ENCODE measurements around the gene AUTS2.

AUTS2 gene

DNA sequence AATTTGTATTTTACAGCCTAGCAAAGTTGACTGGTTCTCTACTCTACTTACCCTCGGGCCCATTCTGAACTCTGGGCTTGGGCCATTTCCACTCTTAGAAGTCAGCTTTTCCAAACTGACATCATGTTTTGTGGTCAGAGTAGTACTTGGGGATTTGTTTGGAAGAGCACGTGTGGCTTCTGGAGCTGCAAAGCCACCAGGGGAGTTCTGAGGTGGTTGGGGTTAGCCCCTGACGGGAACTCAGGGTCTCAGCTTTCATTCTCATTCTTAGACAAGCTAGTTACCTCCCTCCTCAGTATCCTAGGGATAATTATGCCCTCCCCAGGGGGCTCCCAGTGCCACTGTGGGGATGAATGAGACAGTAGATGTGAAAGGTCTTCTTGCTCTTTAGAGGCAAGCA, 886.0 kb downstream of the AUTS2 start:
- DNase-seq = no peak

DNA sequence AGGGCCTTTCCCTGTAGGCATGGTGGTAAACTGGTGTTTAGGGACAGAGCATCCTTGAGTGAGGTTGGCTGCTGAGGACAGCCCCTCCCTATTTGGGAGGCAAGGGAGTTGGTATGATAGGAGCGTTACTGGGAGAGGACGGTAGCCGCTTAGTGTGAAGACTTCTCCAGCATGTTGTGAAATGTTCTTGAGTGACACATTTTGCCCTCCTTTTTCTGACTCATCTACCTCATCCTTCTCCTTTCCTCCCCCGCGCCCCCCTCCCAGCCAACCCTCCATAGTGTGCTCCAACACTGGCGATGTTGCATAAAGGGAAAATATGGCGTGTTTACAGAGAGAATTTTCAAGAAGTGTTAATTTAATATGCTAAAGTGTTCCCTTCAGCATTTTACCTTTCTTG, 888.7 kb downstream of the AUTS2 start:
- DNase-seq = no peak

DNA sequence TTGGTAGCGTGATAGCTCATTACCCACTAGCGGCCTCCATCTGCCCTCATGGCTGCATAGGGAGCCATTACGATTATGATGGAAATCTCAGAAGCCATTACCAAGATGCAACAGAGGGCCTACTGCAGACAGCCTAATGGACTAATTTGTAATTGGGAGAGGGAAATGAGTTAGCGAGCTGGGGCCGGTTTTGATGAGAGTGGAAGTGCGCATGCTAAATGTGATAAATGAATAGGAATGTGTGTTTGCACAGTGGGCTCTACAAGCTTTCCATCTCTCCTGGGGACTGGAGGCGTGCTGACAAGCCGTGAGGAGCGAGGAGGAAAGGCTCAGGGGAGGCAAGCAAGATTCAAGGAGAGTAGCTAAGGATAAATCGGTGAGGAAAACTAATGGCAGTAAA, 889.2 kb downstream of the AUTS2 start:
- no peak for DNase-seq

DNA sequence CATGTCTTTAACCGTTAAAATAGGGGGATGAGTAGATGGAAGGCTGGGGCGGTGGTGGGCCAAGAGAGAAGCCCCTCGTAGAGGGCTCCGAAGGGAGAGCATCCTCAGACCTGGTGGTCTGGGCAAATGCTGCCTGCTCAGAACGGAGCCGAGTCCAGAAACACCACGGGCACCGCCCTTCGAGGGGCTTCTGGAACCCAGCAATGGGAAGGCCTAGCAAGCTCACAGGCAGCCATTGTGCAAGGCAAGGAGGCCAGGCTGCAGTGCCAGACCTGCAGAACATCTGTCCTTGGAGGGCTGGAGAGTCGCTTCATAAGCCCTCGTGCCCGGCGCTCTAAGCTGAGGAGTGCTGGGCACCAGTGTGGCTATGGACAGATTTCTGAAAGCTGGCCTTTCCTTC, 889.6 kb downstream of the AUTS2 start:
- DNase-seq = no peak

DNA sequence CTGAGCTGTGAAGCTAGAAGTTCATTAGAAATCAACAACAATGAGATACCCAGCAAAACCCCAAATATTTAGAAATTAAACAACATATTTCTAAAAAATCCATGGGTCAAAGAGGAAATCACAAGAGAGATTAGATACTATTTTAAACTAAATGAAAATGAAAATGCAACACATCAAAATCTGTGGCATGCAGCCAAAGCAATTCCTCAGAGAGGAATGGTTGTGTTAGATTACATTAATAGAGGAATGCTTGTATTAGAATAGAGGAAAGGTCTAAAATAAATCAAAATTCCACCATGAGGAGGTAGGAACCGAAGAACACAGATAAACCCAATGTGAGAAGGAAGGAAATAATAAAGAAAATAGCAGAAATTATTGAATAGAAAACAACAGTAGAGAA, 891.5 kb downstream of the AUTS2 start:
- DNase-seq = no peak

DNA sequence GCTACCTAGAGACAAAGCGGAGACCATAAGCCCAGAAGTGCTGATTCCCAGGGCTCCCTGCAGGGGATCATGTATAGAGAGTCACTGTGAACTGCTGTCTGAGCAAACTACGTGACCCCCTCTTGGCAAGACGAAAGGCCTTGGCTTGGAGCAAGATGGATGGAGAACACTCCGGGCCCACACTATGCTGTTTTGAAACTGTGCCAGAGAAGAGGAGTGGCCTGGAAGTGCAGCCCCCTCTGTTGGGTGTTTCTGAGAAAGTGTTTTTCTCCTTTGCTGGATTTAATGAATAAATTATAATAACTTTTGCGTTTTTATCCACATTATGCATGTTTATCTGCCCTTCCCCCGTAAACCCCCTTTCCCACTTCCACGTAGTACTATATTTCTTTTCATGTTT, 894.4 kb downstream of the AUTS2 start:
- DNase-seq = no peak

DNA sequence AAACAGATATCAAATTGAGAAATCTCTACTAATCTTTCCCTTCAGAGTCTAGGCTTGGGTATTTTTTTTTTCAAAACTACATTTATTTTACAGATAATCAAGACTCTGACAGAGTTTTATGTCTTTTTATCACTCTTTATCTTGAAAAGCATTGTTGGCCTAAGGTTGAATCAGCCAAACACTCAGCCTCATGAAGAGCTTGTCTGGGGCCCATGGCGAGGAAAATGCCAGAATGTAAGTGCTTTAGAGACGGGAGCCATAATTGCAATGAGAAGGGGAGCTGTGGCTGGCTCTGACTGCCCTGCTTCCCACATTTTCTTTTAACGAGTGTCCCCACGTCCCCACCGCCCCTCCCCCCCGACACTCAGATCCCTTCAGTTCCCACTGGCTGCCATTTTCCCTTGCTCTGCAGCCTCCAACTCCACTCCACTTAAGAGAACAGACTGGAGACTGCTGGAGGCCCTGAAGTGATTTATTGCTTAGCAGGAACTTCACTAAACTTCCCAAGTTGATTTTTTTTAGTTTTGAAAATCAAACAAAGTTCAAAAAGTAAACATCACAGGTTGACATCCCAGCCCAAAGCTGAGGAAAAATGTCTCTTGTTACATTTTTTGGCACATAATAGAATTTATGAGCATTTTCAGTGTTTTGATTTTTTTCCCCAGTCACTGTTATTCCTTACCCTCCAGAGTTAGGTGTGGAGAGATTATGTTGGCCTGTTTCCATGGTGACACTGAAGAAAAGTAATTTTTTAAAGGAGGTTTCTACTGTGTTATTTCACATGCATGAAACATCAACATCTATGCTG, 896.2 kb downstream of the AUTS2 start:
- no peak for DNase-seq

DNA sequence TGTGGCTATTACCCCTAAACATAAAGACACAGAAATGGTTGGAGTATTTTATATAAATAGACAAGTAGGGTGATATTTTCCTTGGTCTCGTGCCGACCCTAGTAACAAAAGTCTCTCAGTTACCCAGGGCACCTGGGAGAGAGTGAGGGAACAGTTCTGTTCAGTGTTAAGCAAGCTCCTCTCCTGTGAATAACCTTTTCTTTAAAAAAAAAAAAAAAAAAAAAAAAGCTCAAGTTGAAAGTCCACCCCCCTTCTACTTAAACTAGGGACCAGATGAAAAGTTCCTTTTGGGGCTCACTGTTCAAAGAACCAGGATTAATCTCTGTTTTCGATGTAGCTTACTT, 896.7 kb downstream of the AUTS2 start:
- DNase-seq = no peak

DNA sequence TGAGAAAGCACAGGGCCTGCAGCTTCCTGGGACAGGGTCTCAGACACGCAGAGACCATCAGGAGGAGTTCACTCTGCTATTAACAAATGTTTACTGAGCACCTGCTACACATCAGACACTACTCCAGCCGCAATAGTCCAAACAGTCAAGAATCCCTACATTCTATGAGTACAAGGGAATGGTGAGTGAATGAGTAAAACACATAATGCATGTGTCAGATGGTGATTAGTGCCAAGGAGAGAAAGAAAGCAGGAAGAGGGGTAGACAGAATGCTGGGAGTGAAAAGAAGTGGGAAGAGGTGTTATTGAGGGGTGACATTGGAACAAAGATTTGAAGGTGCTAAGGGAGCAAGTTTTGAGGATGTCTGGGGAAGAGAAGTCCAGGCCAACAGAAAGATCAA, 899.5 kb downstream of the AUTS2 start:
- no peak for DNase-seq

DNA sequence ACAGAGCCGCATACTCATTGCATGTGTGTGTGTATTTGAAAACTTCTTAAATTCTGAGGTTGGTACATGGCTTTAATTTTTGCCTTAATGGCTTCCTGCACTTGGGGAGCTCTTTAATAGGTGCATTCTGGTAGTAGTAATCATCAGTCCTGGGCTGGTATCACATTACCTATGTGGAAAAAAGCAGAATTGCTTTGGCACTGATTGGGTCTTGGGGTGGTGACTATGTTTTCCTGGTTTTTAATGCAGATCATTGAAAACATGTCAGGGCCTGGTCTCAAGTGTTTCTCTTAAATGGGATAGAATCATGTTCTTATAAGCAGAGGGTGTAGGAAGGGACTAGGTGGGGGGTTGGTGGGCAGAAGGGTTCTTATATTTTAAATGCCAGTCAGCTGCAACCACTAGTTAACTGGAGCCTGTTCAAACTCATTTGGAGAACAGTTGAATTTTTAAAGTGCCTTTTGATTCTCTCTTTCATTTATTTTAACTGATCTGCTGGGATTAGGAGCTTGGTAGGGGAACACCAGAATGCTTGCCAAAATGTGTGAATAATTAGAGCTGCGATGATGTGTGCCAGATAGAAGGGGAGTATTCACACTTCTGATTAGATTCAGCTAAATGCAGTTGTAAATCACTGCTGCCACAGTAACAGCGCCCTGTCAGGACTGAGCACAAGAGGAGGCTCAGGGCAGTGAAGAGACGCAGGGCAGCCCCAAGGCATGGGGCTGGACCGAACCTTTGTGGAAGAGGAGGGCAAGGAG, 900.1 kb downstream of the AUTS2 start:
- DNase-seq = peak; percentile 24

DNA sequence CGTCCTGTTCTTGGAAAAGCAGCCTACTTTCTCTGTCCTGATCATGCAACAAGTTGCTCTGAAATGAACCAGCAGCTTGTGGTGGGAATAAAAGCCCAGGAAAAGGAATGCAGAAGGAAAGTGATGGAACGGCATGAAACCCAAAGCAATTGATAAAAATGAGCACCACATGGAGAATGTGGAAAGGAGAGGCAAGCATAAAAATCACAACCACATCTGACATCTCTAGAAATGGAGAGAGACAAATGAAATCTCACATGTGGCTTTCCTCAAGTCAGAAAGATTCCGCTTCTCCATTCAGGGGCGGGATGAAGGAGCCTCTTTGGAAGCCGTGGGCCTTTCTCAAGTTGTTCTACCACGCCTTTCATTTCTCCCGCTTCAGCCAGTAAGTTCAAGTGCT, 902.0 kb downstream of the AUTS2 start:
- DNase-seq = peak; percentile 58

DNA sequence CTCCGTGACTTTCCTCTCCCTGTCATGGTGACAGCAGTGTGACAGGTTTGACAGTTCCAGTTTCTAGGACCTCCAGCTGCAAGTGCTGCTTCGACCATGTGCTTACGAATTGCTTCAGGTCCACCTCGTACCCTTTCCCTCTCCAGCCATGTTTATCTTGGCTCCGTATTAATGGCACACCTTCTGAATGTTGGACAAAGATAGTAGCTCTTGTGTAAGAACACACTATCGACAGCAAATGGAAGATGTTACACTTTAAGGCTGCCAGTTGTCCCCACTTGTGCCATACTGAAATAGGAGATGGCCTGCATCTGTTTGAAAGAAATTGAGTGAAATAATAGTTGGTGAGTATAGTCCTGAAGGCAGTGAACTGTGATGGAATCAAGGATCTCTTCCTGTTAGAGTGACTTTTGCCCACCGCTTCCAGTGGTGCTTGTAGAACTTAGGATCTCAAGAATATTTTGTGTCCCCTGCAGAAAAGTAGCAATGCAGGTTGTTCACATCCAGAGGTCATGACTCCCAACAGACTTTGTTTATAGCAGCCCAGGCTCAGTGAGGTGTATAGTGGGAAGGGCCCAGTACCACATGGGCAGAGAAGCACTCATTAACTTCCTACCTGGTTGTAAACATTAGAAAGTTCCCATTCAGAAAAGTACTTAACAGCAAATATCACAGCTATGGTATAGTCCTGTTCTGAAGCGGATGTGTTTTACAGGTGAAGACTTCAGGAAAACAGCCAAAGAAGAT, 904.0 kb downstream of the AUTS2 start:
- no peak for DNase-seq

DNA sequence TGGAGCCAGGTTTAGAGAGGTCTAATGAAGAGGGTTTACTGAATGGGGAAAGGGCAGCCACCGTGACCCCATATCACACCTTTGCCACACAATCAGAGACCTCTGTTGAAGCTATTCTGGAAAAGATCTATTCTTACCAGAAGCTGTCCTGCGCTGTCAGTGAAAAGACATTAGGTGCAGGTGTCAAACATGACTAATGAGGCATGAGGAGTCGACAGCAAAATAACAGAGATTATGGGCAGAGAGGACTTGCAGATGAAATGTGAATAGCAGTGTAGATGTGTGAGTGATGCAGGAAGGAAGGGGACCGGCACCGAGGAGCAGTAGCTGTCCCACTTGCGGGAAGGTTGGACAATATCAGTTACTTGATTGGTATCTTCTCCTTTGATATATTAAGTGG, 906.0 kb downstream of the AUTS2 start:
- DNase-seq = no peak

DNA sequence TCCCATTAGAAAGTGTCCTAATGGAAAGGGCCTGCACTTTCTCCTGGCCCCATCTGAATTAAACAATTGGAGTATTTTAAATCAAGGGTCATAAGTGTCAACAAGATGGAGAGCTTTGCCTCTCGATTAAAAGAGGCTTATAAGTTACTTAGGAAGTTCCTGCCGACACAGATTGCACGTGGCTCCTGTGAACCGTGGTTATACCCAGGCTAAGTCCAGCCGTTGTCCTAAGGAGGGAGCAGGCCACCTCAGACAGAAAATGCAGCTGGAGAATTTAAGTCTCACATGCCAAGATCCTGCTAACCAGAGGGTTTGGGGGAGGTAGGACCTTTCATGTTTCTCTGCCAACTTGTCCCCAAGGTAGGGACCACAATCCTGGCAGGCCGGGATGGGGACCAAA, 907.2 kb downstream of the AUTS2 start:
- DNase-seq = no peak

DNA sequence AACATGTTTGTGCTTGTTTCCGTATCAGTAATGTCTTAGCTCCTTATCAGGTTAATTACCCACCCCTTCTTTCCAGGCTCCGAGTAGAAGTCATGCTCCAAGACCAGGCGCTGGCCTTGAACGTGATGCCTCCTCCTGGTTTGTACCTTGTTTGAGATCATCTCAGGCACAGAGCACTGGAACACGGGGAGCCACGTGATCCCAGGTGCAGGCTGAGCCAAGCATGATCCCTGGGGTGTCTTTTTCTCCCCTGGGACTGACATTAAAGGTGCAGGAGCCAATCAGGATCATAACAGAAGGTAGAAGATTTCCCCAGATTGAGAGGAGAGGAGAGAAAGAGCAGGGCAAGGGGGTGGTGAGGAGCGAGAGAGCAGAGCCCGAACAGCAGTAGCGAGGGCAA, 907.6 kb downstream of the AUTS2 start:
- no peak for DNase-seq

DNA sequence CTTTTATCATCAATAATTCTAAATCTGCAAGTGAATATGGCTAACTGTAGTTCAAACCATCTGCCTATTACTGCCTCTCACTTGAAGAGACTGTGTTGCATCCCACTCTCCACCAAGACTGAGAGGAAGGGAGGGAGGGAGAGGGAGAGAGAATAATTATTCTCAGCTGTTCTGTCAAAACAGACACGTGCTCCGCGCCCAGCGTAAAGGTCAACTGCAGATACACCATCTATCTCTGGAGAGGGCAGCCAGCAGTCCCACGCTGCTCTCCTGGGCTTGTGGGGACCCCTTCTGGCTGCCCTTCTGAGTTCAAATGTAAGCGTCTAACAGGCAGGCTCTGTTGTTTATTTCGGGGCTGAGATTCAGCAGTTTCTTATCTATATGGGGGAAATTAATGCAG, 908.2 kb downstream of the AUTS2 start:
- peak; percentile 25 for DNase-seq

DNA sequence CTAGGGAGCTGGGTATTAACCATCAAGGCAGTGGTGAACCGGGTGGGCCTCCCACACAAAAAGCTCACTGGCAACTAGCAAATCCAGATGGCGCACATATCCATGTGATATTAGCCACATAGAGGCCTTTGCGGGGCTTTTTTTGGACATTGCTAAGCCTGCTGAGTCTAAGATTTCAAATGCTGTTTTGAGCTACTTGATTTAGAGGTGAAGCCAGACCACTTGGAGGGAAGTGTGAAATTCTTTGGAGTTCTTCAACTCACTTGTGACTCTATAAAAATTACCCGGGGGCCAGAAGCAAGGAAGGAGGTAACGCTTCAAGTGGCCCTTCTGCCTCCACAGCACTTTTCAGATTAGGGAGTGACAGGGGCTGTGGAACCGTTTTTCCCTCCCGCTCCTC, 913.9 kb downstream of the AUTS2 start:
- DNase-seq = no peak

DNA sequence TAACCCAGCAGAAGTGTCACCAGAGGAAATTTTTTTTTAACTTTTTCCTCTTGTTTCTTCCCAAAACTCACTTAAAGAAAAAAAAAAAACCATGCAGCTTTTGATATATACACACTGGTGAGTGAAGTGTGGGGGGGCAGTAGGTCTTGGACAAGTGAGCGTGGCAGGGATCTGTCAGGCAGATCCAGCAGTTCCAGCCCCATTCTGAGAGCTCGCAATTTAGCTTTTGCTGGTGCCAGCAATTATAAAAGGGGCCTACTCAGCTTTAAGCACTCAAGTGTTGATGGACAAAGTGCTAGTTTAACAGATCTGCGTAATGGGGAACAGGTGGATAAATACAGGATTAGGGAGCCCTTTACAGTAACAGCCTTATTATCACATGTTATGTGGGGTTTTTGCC, 914.5 kb downstream of the AUTS2 start:
- no peak for DNase-seq

DNA sequence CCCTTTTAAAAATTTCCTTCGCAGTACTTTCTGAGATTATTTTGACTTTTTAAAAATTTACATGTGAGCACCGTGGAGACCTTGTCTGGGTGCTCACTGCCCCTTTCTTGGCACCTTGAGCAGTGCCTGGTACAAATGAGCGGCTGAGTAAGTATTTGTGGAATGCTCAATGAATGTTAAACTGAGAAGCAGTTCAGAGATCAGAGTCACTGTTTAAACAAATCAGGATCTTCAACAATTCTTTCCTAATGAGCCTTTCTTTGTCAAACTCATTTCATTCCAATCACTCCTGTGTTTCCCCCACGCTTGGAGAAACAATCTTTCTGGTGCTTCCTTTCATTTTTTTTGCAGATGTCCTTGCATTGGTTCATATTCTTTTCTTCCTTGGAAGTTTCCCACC, 922.3 kb downstream of the AUTS2 start:
- DNase-seq = peak; percentile 41

DNA sequence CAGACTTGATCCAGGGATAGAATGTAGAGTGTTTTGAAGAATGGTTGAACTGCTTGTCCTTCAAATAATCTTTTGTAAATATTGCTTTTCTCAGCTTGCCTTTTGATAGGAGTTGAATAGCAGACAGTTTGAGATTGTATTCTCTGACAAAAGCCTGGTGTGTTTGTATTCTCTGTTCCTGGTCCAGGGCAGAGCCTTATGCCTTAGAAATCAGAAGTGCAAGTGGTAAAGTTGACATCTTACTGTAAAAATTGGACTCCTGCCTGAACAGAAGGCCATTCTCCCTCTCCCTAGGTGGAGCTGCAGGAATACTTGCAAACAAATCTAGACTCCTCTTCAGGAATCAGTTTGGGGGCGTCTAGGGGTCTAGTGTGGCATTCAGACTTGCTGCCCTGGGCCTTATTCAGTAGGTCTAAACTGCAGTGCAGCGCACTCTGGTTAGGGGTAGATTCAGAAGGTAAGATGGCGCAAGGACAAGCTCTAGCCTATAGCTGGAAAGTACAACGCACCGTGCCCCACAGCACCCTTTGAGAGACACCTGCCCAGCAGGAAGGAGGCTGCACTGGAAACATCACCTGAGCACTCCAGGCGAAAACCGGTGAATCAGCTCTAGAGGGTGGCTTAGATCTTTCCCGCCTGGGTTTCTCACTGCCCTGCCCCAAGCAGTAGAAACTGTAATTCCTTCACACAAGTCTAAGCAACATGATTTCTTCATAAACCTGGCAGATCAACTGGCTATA, 925.1 kb downstream of the AUTS2 start:
- no peak for DNase-seq

DNA sequence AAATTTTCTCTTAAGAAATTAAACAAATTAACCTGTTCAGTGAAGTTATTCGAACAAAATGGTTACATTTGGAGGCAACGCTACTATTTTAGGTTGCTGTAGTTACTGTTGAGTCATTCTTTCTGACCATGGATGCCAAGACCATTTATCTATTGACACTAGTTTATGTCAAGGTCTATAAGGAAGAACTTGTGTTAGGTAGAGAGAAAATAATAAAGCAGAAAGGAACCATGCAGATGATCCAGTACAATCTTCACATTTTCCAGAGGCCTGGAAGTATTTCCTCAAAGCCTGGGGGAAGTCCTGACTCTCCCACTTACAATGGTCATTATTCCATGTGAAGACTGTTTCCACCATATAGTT, 925.7 kb downstream of the AUTS2 start:
- DNase-seq = no peak

DNA sequence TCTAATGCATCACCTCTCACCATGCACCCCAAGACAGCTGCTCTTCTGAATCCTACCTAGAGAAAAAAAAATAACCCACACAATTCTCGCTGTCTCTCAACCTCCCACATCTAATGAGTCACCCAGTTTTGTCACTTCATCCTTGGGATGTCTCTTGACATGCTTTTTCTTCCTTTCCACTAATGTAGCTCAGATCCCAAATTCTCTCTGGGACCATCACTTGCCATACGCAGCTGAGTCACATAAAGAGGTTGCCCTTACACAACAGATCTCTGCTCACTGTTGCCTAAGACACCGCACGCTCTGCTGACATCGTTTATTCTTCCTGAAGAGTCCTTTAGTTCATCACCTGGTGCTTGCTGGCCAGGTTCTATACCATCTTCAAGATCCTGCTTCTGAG, 927.7 kb downstream of the AUTS2 start:
- no peak for DNase-seq

DNA sequence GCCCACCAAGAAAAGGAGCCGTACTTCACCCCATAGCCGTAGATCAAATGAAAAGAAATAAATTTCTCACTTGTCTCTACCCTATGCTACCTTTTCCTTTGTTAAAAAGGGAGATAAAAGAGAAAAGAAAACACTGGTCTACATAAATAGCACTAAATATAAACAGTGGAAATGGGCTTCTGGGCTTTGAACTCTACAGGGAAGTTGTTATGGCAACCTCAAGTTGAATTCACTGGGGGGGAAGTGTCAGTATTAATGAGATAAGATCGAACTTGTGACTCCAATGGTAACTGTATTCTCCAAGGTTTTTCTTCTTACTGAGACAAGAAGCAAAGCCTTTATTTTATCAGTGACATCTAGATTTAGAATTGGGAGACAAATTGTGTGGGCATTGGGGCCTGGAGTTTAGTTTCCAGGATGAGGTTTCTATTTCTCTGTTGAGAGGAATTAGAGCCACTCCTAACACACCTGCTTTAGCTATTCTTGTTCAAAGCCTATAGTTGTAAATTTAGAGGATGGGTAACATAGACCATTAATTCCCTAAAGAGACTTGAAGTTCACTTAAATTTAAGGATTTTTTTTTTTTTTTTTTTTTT, 929.3 kb downstream of the AUTS2 start:
- no peak for DNase-seq
